ENCODE results near the gene DLK1. TPM values are rescaled to one million over a fixed set of nuclear protein-coding genes. Genes with fewer than 3 reads are reported as not detected.

Gene DLK1
- total RNA-seq, 2 donors from 2014 or later: not detected

- no peaks in the 10 kb centered on the region for H3K9me3 ChIP-seq
- H3K4me1 ChIP-seq (ENCODE audit: control insufficient read depth in 1 of 2, low read depth in 2 of 2): no peaks in the 10 kb centered on the region
- H3K27me3 ChIP-seq (replicated peaks; ENCODE audit: insufficient read depth): no peaks in the 10 kb centered on the region
- H3K27ac ChIP-seq: no peak overlapping the region
- ATAC-seq (ENCODE audit: insufficient number of reproducible peaks, low FRiP score, low read depth) (no peak), DNase-seq (ENCODE audit: low spot score) (no peak)
- H3K4me3 ChIP-seq: no peak overlapping the region
- H3K36me3 ChIP-seq: no peaks in the 10 kb centered on the region
- TF ChIP-seq CTCF (IDR thresholded peaks at IDR 0.05): no peak
Measured at GRCh38 chr14:100784523-100785337, 58.0 kb downstream of the DLK1 start.

- no peaks in the 10 kb centered on the region for H3K27me3 ChIP-seq (replicated peaks; ENCODE audit: insufficient read depth)
- no peak for DNase-seq (ENCODE audit: low spot score)
- ATAC-seq (ENCODE audit: insufficient number of reproducible peaks, low FRiP score, low read depth): no peak
- no peaks in the 10 kb centered on the region for H3K4me1 ChIP-seq (ENCODE audit: control insufficient read depth in 1 of 2, low read depth in 2 of 2)
- no peaks in the 10 kb centered on the region for H3K9me3 ChIP-seq
- no peak overlapping the region for H3K4me3 ChIP-seq
- no peak for TF ChIP-seq CTCF (IDR thresholded peaks at IDR 0.05)
- H3K36me3 ChIP-seq: no peaks in the 10 kb centered on the region
- no peak overlapping the region for H3K27ac ChIP-seq
Measured at GRCh38 chr14:100785338-100785615, 58.6 kb downstream of the DLK1 start.

- Histone ChIP-seq H3K27ac (no peak overlapping the region), H3K36me3 (no peaks in the 10 kb centered on the region), H3K27me3 (replicated peaks; ENCODE audit: insufficient read depth) (no peaks in the 10 kb centered on the region), H3K4me3 (no peak overlapping the region), H3K4me1 (ENCODE audit: control insufficient read depth in 1 of 2, low read depth in 2 of 2) (no peaks in the 10 kb centered on the region), H3K9me3 (no peaks in the 10 kb centered on the region)
- no peak for TF ChIP-seq CTCF (IDR thresholded peaks at IDR 0.05)
- no peak for DNase-seq (ENCODE audit: low spot score)
- ATAC-seq (ENCODE audit: insufficient number of reproducible peaks, low FRiP score, low read depth): no peak
Measured at GRCh38 chr14:100785626-100786025, 58.9 kb downstream of the DLK1 start.

GRCh38 chr14:100786131-100786530 lies 59.4 kb downstream of the DLK1 start:
- Histone ChIP-seq H3K4me3 (no peak overlapping the region), H3K4me1 (ENCODE audit: control insufficient read depth in 1 of 2, low read depth in 2 of 2) (no peaks in the 10 kb centered on the region), H3K36me3 (no peaks in the 10 kb centered on the region), H3K27me3 (replicated peaks; ENCODE audit: insufficient read depth) (no peaks in the 10 kb centered on the region), H3K9me3 (no peaks in the 10 kb centered on the region), H3K27ac (no peak overlapping the region)
- TF ChIP-seq CTCF (IDR thresholded peaks at IDR 0.05): no peak
- ATAC-seq (ENCODE audit: insufficient number of reproducible peaks, low FRiP score, low read depth) (no peak), DNase-seq (ENCODE audit: low spot score) (no peak)

- H3K36me3 ChIP-seq: no peaks in the 10 kb centered on the region
- no peak overlapping the region for H3K27ac ChIP-seq
- no peaks in the 10 kb centered on the region for H3K9me3 ChIP-seq
- no peak for DNase-seq (ENCODE audit: low spot score)
- no peaks in the 10 kb centered on the region for H3K27me3 ChIP-seq (replicated peaks; ENCODE audit: insufficient read depth)
- H3K4me3 ChIP-seq: no peak overlapping the region
- ATAC-seq (ENCODE audit: insufficient number of reproducible peaks, low FRiP score, low read depth): no peak
- H3K4me1 ChIP-seq (ENCODE audit: control insufficient read depth in 1 of 2, low read depth in 2 of 2): no peaks in the 10 kb centered on the region
- no peak for TF ChIP-seq CTCF (IDR thresholded peaks at IDR 0.05)
Measured at GRCh38 chr14:100786576-100787219, 60.0 kb downstream of the DLK1 start.

Data from thoracic aorta (tissue), 2 donors.